ENCODE data around the gene IL1RAPL2.

GRCh38 chrX:105703876-105704275 is 1137.9 kb downstream of the IL1RAPL2 start:
- TF ChIP-seq, protein P1, sequence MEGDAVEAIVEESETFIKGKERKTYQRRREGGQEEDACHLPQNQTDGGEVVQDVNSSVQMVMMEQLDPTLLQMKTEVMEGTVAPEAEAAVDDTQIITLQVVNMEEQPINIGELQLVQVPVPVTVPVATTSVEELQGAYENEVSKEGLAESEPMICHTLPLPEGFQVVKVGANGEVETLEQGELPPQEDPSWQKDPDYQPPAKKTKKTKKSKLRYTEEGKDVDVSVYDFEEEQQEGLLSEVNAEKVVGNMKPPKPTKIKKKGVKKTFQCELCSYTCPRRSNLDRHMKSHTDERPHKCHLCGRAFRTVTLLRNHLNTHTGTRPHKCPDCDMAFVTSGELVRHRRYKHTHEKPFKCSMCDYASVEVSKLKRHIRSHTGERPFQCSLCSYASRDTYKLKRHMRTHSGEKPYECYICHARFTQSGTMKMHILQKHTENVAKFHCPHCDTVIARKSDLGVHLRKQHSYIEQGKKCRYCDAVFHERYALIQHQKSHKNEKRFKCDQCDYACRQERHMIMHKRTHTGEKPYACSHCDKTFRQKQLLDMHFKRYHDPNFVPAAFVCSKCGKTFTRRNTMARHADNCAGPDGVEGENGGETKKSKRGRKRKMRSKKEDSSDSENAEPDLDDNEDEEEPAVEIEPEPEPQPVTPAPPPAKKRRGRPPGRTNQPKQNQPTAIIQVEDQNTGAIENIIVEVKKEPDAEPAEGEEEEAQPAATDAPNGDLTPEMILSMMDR (IDR thresholded peaks at IDR 0.05): no peak
- TF ChIP-seq EZH2 (IDR thresholded peaks at IDR 0.05; ENCODE audit: borderline replicate concordance, insufficient read depth, low read depth, low read length, poor library complexity, severe bottlenecking): no peak

Data from B cell (primary cell).